HG03354 (cell line): ENCODE data around the gene CYP26C1.

Experiments used
- ATAC-seq: cut with Tn5 transposase; IDR thresholded peaks from one replicate; pipeline ENCODE4 v1.9.1; 2021; ENCODE audit warnings: mild to moderate bottlenecking; ENCODE audit not compliant: unreplicated experiment, poor library complexity, severe bottlenecking

The CYP26C1 gene, protein sequence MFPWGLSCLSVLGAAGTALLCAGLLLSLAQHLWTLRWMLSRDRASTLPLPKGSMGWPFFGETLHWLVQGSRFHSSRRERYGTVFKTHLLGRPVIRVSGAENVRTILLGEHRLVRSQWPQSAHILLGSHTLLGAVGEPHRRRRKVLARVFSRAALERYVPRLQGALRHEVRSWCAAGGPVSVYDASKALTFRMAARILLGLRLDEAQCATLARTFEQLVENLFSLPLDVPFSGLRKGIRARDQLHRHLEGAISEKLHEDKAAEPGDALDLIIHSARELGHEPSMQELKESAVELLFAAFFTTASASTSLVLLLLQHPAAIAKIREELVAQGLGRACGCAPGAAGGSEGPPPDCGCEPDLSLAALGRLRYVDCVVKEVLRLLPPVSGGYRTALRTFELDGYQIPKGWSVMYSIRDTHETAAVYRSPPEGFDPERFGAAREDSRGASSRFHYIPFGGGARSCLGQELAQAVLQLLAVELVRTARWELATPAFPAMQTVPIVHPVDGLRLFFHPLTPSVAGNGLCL

DNA sequence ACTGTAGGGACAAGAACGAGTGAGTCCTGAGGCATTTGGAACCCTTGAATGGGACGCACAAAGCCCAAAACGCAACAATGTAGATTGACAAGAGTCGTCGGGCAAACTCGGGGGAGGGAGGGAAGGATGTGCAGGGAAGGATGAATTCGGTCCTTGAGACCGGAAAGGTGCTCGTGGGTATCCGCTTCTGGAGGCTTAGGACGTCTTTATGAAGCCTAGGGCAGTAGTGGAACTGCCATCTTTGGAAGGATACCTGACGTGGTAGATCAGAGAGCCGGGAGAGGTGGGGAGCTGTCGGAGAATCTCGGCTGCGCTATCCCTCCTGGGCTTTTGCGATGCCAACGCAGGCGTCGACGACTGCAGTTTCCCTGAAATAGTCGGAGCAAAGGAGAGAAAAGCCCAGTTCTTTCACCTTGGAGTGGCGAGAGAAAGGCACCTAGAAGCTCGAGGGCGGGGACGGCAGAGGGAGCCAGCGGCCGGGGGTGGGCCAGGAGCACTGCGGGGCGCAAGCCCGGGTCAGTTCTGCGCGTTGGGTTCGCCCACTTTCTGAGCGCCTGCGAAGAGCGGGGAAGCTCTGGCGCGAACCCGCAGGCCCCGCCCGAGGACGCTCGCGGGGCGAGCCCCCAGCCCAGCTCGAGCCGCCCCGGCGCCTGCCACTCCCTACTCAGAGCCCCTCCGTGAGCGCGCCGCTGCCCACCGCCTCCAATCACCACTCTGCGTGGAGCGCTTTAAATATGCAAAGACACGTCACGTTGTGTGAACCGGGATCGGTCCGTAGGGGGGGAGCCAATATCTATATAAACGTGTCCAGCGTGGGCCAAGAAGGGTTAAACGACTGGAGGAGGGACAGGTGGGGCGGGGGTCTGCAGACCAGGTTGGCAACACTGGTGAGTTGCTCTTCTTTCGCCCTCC, at the start of gene CYP26C1:
Gene CYP26C1 (plus strand): TSS at position 824 of the 912 bp plus-strand sequence. CDS start 466 bp downstream, outside the sequence.
- no peak for ATAC-seq

DNA sequence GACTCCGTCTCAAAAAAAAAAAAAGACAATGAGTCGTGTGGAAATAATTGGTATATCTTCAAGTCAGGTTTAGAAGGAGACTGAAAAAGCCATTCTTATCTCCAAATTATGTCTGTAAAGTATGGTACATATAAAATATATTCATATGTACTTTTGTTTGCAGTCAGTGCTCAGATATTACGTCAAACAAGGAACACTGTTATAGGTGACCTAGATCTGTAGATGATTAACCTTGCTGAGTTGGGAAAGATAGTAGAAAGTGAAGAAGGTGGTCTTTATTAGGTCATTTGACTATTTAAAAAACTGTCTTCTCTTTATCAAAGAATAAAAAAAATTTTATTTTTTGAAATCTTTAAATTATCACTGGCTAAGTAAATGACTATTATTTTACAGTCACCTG, 44.9 kb upstream of the CYP26C1 start:
- no peak for ATAC-seq

DNA sequence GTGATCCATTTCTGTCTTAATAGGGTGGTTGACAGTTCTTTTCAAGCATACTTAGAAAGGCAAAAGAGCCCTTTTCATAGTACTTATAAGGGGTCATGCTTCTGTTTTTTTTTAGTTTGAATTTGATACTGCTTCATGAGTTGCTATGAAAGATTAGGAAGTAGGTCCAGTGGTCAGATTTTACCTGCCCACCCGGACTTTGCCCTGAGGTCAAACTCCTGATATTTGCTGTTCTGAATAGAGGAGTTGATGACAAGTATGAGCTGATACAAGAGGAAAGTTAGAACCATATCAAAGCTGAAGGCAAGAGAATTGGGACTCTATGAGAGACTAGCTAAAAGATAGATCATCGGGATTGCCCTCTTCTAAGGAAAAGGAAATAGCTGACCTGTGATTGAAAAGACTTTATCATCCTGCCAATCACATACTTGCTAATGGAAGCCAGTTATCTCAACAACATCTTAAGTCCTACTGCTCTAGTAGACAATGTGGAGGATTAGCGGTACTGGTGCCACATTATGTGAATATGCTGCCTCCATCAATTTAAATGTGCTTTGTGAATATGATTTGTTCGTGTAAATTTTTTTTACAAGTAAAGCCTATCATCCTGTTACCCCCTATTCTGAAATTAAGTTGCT, 37.5 kb upstream of the CYP26C1 start:
- no peak for ATAC-seq

DNA sequence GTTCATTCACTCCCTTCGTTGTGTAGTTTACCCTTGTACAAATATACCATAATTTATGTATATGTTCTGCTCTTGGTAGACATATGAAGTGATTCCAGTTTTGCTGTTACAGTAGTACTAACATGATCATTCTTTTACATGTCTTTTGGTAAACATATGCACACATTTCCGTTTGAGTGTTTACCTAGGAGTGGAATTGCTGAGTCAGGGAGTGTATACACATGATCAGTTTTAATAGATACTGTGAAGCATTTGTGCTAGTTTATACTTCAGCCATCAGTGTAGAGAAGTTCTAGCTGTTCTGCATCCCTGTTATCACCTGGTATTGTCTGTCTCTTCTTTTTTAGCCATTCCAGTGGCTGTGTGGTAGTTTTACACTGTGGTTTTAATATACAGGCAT, 34.5 kb upstream of the CYP26C1 start:
- ATAC-seq = no peak

DNA sequence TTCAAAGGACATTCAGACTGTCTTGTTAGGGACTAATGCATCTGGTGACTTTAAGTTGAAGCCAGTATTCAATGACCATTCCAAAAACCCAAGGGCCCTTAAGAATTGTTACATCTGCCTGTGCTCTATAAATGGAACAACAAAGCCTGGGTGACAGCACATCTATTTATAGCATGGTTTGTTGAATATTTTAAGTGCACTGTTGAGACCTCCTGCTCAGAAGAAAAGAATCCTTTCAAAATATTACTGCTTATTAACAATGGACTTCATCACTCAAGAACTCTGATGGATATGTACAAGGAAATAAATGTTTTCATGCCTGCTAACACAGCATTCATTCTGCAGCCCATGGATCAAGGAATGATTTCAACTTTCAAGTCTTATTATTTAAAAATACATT, 33.1 kb upstream of the CYP26C1 start:
- no peak for ATAC-seq

DNA sequence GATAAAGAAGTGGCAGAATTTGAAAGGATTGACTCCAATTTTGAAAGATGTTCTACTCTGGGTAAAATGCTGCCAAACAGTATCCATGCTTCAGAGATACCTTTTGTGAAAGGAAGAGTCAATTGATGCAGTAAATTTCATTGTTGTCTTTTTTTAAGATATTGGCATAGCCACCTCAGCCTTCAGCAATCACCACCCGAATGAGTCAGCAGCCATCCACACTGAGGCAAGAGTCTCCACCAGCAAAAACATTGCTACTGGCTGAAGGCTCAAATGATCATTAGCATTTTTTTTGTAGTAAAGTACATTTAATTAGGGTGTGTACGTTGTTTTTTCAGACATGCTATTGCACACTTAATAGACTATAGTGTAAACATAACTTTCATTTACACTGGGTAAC, 31.7 kb upstream of the CYP26C1 start:
- ATAC-seq = no peak

DNA sequence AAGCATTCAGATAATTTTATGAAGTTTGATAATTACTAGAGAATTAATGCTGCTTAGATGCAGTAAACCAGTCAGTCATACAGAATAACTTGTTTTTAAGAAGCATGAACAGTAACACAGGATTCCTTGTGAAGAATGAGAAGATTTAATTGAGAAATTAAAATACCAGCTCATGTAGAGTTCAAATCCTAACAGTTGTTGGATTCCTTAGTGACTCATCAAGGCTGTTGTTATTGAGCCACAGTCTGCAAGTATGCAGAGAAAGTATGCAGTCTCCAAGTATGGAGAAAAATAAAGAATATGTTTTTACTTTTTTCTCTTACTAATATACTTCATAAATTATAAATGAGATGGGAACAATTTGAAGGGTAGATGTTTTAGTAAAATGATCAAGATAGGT, 30.2 kb upstream of the CYP26C1 start:
- no peak for ATAC-seq

DNA sequence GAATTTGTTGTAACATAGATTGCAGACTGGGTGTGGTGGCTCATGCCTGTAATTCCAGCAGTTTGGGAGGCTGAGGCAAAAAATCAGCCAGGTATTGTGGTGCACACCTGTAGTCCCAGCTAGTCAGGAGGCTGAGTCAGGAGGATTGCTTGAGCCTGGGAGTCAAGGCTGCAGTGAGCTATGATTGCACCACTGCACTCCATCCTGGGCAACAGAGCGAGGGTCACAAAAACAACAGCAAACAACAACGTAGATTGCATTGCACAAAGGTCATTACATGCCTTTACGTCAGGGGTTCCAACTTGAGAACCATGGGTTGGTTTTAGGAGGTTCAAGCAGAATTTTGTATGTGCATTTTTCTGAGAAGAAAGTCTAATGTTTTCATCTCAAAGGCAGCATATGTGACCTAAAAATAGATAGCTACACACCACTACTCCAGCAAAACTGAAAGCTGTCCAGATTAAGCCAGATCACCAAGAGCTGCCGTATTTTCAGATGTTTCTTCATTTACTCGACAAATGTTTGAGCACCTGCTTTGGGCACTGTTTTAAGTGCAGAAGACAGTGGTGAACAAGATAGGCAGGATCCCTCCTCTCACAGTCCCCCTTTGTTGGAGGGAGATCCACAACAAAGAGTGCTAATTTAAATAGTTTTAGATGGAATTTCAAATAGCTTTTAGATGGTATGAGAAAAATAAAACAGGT, 28.3 kb upstream of the CYP26C1 start:
- ATAC-seq = no peak

DNA sequence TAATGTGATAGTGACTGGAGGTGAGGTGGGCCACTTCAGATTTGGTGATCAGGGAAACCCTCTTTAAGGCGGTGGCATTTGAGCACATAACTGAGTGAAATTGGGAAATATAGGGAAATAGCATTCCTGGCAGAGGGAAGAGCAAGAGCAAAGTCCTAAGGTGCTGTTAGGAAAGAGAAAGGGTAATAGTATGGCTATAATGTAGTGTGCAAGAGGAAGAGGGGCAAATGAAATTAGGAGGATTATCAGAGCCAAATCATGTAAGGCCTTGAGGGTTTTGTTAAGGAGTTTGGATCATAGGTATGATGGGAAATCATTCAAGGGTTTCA, 27.8 kb upstream of the CYP26C1 start:
- no peak for ATAC-seq

DNA sequence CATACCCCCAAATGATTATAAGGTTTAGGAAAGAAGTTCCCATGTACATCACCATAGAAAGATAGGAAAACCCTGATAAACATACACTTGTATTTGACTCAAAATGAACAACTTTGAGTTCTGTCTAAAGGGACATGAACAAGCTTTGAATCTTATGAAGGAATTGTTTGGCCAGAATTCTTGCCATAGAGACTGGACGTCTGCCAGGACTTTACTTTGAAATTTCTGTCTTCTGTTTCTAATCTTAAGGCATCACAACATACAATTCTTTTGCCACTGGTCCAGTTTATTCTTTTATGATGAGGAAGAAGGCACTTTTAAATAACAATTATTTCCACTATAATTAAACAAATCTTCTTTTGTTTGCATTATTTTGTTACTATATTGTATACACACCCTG, 26.2 kb upstream of the CYP26C1 start:
- ATAC-seq = no peak

DNA sequence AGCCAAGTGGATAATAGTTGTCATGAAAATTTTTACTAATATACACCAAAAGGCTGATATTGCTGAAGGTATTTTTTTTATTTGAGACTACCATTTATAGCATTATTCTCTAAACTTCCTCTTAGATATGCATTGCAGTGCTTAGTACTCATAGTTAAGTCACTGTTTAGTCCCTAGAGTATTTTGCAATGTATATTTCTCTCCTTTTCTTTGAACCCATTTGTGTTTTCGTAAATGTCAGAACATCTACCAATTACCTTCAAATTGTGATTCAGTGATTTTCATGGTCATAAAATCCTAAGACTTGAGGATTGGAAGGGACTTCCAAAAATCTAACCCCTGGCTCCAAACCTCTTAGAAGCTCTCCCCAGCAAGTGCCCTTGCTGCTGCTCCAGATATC, 21.5 kb upstream of the CYP26C1 start:
- ATAC-seq = no peak

DNA sequence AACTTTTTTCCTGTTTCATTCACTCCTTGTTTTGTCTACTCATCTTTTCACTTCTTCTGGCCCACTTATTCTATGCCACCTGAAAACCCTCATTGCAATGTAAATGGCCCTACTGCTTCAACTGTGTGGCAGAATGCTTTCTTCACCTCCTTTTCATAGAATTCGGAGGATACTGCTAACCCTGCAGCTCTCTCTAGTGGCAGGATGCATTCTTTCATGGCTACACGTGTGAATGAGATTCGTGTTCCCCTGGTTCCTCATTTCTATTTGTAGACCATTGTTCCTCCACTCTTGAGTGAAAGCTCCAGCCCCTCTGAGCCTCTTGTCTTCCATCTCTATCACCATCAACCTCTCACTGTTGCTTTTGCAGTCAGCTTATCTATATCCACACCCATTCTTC, 20.9 kb upstream of the CYP26C1 start:
- no peak for ATAC-seq

DNA sequence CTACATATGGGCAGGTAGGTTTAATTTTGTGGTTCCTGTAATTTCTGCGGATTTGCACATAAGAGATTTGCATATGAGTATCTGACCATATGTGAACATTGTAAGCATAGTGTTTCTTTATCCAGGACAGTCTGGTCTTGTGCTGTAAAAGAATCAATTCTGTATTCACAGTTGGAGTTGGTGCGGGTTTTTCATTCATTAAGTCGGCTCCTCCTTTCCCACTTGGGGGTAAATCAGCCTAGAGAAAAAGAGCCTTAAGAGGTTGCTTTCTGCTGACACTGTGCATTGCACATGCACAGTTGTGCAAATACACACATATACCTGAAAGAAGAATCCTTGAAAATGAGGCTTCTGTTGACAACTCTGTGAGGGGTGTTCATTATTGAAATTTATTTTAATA, 6.1 kb upstream of the CYP26C1 start:
- no peak for ATAC-seq

DNA sequence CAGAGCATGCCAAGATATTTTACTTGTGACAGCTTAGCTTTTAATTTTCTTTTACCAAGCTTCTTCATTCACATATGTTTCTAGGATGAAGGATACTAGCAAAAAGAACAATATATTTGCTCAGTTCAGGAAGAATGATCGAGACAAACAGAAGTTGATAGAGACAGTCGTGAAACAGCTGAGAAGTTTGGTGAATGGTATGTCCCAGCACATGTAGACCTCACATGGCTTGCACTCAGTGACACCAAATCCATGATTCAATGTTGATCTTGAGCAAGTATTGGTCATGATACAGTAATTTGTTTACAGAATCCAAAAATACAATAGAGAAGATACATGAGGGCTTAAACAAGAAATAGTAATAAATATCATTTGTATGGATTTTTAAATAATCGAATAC, 2.5 kb upstream of the CYP26C1 start:
- ATAC-seq = no peak

DNA sequence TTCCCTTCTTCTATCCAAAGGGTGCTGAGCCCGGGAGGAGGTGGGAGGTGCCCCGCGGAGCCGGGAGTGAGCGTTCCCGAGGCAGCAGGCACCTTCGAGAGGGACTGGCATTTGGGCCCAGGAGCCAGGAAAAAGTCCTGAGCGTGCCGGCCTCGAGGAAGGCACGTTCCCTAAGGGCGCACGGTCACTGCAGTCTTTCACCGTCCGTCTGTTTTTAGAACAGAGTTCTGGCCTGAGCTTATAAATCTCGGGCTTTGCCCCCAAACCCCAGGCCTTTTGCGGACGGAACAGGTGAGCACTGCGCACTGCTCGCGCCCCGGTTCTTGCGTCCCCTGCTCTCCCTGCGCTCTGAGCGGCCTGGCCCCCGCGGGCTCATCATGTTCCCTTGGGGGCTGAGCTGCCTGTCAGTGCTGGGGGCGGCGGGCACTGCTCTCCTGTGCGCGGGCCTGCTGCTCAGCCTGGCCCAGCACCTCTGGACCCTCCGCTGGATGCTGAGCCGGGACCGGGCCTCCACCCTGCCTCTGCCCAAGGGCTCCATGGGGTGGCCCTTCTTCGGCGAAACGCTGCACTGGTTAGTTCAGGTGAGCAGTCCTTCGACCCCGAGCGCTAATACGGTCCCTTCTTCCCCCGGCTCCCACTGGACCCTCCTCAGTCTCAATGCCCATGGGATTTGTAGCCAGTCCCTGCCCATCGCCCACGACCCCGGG, 442 bp downstream of the CYP26C1 start:
- ATAC-seq = no peak

DNA sequence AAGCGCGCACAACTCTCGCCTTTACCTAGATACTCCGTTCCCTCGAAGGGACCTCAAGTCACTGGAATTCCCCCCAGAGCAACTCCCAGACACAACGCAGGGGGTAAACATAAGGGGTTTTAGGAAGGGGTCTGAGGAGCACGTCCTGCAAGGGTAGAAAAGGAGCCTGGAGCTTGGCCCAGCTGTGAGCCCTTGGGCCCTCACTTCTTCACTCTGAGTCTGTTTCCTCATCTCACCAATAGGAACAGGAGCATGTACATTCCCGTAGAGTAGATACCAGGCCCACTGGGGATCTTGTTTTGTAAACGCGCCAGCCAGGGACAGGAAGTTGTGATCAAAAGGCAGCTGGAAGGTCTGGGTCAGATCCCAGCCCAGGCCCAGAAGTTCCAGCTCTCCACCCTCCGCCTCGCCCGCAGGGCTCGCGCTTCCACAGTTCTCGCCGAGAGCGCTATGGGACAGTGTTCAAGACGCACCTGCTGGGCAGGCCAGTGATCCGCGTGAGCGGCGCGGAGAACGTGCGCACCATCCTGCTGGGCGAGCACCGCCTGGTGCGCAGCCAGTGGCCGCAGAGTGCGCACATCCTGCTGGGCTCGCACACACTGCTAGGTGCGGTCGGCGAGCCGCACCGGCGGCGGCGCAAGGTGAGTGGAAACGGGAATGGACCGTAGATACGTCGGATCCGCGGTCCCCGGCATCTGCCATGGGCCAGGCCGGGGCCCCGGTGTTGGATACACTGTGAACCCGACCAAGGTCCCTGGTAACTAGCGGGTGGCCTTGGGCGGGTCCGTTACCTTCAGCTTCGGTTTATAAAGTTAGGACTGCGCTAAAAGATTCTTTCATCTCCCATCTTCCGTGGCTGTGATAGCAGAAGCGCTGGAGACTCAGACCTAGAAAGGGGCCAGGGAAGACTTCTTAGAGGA, 1.3 kb downstream of the CYP26C1 start:
- no peak for ATAC-seq

DNA sequence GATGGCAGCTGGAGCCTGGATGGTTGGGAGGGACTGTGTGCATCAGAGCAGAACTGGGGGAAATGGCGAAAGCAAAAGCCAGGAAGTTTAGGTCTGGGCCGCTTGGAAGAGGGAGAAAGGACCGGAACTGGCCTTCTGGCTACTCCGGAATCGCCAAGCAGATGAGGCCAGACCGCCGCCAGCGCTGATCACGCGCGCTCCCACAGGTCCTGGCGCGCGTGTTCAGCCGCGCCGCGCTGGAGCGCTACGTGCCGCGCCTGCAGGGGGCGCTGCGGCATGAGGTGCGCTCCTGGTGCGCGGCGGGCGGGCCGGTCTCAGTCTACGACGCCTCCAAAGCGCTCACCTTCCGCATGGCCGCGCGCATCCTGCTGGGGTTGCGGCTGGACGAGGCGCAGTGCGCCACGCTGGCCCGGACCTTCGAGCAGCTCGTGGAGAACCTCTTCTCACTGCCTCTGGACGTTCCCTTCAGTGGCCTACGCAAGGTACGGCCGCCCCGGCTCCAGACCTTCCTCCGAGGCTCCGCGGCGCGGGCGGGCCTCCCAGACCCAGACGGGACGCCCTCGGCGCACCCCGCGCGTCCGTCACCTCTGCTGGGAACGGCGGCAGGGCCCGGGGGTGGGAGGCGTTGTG, 2.0 kb downstream of the CYP26C1 start:
- peak; percentile 65 for ATAC-seq
